HS-5 (cell line): Measurements from ENCODE around the gene NFATC4.
"Not testable (repeated sequence)": the region's sequence is repeated elsewhere in the genome, so short reads cannot be mapped to it uniquely, and the experiment has no call there.

Experiments
- DNase-seq: peaks from one replicate; pipeline ENCODE4 v3.0.0-alpha.2; 2012; ENCODE audit warnings: low read depth

The NFATC4 gene

GRCh38 chr14:24368212-24368561 is 203 bp downstream of the NFATC4 start:
- no peak for DNase-seq

DNA sequence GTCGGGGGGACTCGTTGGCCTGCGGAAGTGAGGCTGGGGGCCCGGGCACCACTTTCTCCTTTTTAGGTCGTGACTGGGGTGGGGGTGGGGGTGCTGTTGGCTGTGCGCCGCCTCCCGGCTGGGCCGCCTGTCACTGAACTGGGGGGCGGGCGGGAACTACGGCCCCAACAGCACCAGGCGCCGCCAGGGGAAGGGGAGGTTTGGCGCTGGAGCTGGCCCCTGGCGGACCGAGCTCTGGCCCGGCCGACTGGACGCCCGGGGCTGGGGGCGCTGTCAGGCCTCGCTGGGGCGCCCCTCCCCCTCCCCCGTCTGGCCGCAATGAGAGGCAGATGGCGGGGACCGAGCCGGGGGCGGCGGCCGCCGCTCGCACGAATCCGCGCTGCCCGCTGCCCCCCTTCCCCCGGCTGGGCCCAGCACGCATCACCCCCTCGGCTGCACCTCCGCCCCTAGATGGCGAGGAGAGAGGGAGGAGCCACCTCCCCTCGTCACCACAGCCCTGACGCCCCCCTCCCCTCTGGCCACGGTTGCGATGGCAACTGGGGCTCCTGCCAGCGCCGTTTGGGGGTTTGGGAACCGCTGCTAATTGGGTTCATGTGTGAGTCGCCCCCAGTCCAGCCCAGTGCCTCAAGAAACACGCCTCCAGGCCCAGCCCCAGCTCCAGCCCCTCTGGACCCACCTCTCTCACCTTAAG is 723 bp downstream of the NFATC4 start:
- no peak for DNase-seq

DNA sequence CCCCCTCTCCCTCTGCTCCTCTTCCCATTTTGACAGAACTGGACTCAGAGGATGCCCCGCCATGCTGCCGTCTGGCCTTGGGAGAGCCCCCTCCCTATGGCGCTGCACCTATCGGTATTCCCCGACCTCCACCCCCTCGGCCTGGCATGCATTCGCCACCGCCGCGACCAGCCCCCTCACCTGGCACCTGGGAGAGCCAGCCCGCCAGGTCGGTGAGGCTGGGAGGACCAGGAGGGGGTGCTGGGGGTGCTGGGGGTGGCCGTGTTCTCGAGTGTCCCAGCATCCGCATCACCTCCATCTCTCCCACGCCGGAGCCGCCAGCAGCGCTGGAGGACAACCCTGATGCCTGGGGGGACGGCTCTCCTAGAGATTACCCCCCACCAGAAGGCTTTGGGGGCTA is 1.5 kb downstream of the NFATC4 start:
- no peak for DNase-seq

GRCh38 chr14:24369907-24370687 is 2.1 kb downstream of the NFATC4 start:
- DNase-seq = no peak

DNA sequence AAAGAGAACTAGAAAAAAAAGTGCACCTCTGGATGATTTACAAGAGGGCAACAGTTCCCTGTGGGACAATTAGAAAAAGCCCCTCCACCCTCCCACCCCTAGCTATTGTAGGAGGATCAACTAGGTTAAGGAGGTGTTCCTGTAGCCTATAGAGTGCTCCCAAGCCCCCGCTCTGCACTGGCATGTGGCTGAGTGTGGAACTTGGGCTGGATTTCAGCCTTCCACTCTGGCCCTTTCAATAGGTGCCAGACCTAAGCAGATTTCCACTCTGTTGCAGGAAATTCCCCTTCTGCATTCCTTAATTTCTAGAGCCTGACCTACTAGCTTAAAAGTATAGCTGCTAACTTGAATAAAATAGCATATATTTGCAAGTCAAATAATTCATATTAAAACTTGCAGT is 2.8 kb downstream of the NFATC4 start:
- DNase-seq = no peak

DNA sequence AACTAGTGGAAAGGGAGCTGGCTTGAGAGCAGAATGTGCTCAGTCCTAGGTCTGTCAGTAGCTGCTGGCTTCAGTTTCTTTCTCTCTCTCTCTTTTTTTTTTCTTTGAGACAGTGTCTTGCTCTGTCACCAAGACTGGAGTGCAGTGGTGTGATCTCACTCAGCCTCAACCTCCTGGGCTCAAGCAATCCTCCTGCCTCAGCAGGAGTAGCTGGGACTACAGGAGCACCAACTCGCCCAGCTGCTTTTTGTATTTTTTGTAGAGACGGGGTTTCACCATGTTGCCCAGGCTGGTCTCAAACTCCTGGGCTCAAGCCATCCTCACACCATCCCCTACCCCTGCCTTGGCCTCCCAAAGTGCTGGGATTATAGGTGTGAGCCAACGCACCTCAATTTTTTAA is 3.6 kb downstream of the NFATC4 start:
- DNase-seq = not testable (repeated sequence)

- DNase-seq = no peak
Measured at GRCh38 chr14:24372701-24373416, 4.9 kb downstream of the NFATC4 start.

- DNase-seq = no peak
Measured at GRCh38 chr14:24376448-24377070, 8.6 kb downstream of the NFATC4 start.

- no peak for DNase-seq
Measured at GRCh38 chr14:24377126-24377525, 9.1 kb downstream of the NFATC4 start.

DNA sequence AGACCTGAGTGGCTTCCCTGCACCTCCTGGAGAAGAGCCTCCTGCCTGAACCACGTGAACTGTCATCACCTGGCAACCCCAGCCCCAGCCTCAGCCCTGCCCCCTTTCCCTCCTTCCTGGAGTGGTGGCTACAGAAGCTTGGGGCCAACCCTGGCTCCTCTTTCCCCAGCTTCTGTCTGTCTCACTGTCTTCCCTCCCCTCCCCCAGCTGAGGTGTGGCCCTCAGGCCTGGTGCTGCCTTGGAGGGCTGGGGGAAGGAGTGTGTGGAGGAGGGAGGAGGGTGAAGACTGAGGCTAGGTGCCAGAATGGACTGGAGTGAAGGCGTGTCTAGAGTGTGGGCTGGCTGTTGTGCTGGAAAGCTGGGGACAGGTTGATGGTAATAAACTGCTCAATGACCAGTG is 9.7 kb downstream of the NFATC4 start:
- no peak for DNase-seq

DNA sequence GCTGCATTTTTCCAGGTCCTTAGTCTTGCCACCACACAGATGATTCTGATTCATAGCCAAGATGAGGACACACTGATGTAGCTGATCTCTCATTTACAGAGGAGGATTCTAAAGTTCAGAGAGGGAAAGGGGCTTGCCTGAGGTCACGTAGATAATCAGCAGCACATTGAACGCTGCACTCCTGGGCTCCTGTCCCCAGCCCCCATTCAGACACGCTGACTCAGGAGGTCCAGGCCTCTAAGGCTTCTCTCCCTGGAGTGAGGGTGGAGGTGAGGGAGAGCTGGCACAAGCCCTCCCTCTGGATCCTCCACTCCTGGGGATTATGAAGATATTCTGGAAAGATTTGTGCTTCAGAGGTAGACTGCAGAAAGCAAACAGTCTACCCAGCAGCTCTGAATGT is 10.3 kb downstream of the NFATC4 start:
- no peak for DNase-seq

- DNase-seq = no peak
Measured at GRCh38 chr14:24378981-24379906, 11.3 kb downstream of the NFATC4 start.

DNA sequence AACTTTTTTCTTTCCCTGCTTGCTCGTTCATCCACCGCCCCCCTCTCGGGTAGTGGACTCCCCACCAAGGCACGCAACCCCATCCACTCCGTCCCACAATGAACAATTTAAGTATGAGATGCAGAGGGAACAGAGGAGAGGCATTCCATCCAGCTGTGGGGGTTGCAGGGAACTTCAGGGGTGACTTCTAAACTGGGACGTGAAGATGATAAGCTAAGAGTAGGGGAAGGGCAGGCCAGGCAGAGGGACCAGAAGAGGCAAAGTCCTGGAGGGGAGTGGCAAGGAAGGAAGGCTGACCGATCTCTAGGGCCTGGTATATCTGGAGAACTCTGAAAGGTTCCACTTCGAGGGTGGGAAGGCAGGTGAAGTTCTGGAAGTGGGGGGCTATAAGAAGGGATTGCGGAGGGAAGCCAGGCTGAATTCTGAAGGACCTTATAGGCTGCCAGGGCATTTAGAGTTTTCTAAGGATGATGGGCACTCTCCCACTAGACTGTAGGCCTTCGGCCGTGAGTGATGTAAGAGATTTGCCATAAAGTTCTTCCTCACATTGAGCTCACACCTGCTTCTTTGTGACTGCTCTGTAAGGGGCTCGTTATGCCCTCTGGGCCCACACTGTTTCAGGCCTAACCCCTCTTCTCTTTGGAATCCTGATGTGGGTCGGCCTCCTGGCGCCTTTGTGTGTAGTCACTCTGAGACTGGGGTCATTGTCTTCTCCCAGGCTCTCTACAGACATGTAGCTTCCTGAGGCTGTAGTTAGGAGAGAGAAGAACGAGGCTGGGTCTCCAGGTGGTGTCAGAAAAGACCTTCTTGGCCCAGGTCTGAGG is 12.1 kb downstream of the NFATC4 start:
- DNase-seq = no peak

DNA sequence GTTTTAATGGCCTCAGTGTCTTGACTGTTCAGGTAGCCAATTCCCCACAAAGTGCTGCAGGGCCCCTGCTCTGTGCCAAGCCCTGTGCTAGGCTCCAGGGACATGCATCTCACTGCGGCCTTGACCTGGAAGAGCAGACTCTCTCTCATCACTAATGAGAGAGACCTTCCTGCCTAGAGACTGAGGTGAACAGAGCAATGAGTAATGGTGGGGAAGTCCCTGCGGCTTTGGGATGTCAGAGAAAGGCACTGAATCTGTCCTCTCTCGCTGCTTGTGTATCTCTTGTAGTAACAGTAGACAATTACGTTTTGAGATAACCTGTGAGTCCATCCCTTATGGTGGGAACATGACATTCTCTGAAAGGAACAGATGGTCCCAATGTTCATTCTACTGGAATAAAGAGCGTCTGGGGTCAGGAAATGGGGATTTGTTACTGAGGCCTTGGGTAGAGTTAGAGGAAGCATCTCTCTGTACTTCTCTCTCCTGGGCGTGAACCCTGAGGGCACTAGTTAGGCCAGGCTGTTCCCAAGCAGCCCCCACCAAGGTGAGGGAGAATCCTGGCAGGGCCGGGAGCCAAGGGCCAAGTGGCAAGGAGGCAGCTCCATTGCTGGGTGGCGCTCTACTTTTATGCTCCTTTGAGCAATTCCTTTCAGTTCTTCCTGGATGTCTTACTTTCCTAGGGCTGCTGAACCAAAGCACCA is 13.5 kb downstream of the NFATC4 start:
- no peak for DNase-seq

DNA sequence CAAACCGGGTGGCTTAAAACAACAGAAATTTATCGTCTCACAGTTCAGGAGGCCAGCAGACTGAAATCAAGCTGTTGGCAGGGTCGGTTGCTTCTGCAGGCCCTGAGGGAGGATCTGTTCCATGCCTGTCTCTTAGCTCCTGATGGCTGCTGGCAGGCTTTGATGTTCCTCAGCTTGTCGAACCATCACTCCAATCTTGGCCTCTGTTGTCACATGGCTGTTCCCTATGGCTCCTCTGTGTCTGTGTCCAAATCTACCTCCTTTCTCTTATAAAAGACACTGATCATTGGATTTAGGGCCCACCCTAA is 14.0 kb downstream of the NFATC4 start:
- DNase-seq = no peak

DNA sequence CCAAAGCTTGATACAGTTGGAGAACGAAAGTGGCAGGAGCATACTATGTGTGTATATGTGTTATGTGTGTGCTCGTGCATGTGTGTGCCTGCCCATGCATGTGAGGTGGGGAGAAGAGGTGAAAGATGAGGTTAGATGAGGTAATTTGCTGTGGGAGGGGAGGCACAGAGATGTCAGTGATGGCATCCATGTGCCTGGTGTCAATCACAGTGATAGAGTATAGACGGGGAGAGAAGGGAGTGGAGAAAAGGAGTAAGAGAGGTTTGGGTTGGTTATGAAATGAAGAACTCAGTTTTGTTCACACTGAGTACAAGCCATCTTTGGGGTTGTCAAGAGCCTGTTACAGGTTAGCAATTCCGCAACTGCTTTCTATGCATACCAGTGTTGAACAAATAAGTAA is 16.2 kb downstream of the NFATC4 start:
- DNase-seq = no peak

DNA sequence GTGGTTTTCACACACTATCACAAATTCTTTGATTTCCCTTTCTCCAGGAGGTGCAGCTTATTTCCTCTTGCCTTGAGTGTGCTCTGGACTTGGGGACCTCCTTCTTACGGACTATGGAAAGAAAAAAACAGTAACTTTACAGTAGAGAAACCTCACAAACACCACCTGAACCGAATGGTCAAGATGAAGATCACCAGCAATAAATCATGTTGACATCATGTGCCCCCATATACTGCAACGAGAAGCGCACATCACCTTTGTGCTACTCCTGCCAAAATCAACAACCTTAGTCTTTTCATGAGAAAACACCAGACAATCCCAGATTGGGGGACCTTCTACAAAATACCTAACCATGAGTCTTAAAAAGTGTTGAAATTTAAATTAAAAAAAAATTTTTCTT is 17.5 kb downstream of the NFATC4 start:
- DNase-seq = no peak

GRCh38 chr14:24387009-24387345 is 19.0 kb downstream of the NFATC4 start:
- DNase-seq = no peak

- DNase-seq = not testable (repeated sequence)
Measured at GRCh38 chr14:24387579-24387978, 19.6 kb downstream of the NFATC4 start.

DNA sequence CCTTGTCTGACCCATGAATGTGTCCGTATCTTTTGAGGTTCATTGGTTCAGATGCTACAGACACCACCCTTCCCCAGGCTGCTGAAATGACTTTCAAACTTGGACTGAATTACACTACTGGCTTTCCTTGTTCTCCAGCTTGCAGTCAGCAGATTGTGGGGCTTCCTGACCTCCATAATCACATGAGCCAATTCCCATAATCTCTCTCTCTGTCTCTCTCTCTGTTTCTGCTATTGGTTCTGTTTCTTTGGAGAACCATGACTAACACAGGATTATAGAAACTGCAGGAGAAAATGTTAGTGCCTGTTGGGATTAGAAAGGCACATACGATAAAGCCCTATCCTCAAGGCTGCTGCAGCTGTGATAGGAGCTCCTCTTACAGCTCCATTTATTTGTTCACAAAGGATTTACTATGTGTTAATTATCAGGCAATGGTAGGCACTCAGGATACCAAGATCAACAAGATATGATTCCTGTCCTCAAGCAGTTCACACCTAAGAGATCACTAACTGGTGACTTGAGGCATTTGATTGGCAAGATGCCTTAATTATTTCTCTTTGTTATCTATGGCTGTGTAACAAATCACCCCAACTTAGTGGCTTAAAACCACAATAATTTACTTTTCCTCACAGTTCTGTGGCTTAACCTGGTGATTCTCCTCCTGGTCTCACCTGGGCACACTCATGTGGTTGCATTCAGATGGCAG is 20.6 kb downstream of the NFATC4 start:
- DNase-seq = no peak
